Gastroesophageal sphincter (tissue), 4 donors: Measurements from ENCODE around the gene HNF4A. TPM values are rescaled to one million over a fixed set of nuclear protein-coding genes. Genes with fewer than 3 reads are reported as not detected.

Source experiments
- ATAC-seq: fragments of 150-250 bp; one replicate; pipeline ENCODE4 v1.9.1; 2016; ENCODE audit warnings: mild to moderate bottlenecking, moderate library complexity
- H3K27ac ChIP-seq, 4 donors: fragments of 200-600 bp; sonication (generic) in 3 of 4; 1 replicate in 3 of 4; 2 replicates in 1 of 4; pipeline ENCODE4 v1.5.1; 2016 to 2019
- H3K27me3 ChIP-seq: fragments of 200-600 bp; sonication (generic); one replicate; pipeline ENCODE4 v1.5.1; 2019
- H3K36me3 ChIP-seq, 2 donors: fragments of 200-600 bp; sonication (generic); one replicate each; pipeline ENCODE4 v1.5.1; 2019; ENCODE audit warnings: control low read depth in 1 of 2
- H3K4me1 ChIP-seq, 3 donors: fragments of 200-600 bp; sonication (generic); 1 replicate in 2 of 3; 2 replicates in 1 of 3; pipeline ENCODE4 v1.5.1; 2016 to 2019; ENCODE audit warnings: control low read depth in 2 of 3
- H3K4me3 ChIP-seq, 2 donors: fragments of 200-600 bp; sonication (generic); one replicate each; pipeline ENCODE4 v1.5.1; 2019; ENCODE audit warnings: mild to moderate bottlenecking in 1 of 2, moderate library complexity in 1 of 2
- H3K9me3 ChIP-seq, 3 donors: fragments of 200-600 bp; sonication (generic); one replicate each; pipeline ENCODE4 v1.5.1; 2017 to 2019; ENCODE audit warnings: control low read depth in 2 of 3
- EP300 ChIP-seq: sonication (generic); formaldehyde crosslinking; IDR thresholded peaks from one replicate; pipeline ENCODE4 v1.6.1; 2017; ENCODE audit warnings: antibody characterized with exemption, mild to moderate bottlenecking
- POLR2A ChIP-seq, 2 donors: fragments of 450-650 bp; IDR thresholded peaks; one replicate each; pipeline ENCODE4 v1.6.1; 2017; ENCODE audit warnings: antibody characterized with exemption in 2 of 2, mild to moderate bottlenecking in 2 of 2, moderate library complexity in 1 of 2
- POLR2AphosphoS5 ChIP-seq: sonication (generic); formaldehyde crosslinking; IDR thresholded peaks from one replicate; pipeline ENCODE4 v1.6.1; 2017; ENCODE audit warnings: antibody characterized with exemption
- WGBS, 2 donors: methylation state at CpG; one replicate each; pipeline ENCODE4 v1.1.5; 2018; ENCODE audit warnings: low coverage in 1 of 2; 5-methylcytosine and 5-hydroxymethylcytosine counted together
- total RNA-seq, 4 donors: library from RNA; depleted of rRNA; stranded (reverse); fragments of >200 nt; gene quantifications; one replicate each; pipeline ENCODE4 v1.1.0, GENCODE V29; 2016
- TF ChIP-seq, protein P1 (sequence below), 4 experiments: fragments of 200-600 bp in 2 of 4; fragments of 450-650 bp in 2 of 4; sonication (generic) in 1 of 4; IDR thresholded peaks; one replicate each; pipeline ENCODE4 v1.5.1; 2017 to 2019; ENCODE audit warnings: antibody characterized with exemption in 4 of 4, mild to moderate bottlenecking in 2 of 4, moderate library complexity in 2 of 4

HNF4A gene
- total RNA-seq, 4 donors from 2014 or later, result not detected

DNA sequence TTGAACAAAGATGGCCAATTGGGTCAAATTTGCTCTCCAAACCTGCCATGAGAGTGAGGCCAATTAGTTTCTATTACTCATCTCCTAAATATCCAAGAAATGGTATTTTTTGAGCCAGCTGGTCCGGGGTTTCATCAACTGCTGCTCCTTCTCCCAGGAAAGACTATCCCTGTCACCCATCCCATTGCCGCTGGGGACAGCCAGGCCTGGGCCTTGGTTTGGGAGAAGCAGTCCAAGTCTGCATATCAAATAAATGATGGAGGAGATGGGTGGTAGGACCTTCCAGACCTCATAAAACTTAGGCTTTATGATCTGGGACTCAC, 73.5 kb downstream of the HNF4A start:
- 80% methylated on average over 2 of the region's 2 CpGs; no CpG with 5 or more reads in 1 of the 2 donors for WGBS, 2 donors
- no peaks in the 10 kb centered on the region for H3K4me1 ChIP-seq
- peaks cover 52% of the 10 kb centered on the region for H3K27me3 ChIP-seq
- no peaks in the 10 kb centered on the region for H3K36me3 ChIP-seq
- no peak for ATAC-seq
- H3K4me3 ChIP-seq, result no peak overlapping the region
- no peaks in the 10 kb centered on the region for H3K9me3 ChIP-seq
- no peak for TF ChIP-seq EP300
- TF ChIP-seq, protein P1, sequence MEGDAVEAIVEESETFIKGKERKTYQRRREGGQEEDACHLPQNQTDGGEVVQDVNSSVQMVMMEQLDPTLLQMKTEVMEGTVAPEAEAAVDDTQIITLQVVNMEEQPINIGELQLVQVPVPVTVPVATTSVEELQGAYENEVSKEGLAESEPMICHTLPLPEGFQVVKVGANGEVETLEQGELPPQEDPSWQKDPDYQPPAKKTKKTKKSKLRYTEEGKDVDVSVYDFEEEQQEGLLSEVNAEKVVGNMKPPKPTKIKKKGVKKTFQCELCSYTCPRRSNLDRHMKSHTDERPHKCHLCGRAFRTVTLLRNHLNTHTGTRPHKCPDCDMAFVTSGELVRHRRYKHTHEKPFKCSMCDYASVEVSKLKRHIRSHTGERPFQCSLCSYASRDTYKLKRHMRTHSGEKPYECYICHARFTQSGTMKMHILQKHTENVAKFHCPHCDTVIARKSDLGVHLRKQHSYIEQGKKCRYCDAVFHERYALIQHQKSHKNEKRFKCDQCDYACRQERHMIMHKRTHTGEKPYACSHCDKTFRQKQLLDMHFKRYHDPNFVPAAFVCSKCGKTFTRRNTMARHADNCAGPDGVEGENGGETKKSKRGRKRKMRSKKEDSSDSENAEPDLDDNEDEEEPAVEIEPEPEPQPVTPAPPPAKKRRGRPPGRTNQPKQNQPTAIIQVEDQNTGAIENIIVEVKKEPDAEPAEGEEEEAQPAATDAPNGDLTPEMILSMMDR (IDR thresholded peaks at IDR 0.05), result no peak
- TF ChIP-seq POLR2A (IDR thresholded peaks at IDR 0.05), result no peak
- no peak for TF ChIP-seq POLR2AphosphoS5
- H3K27ac ChIP-seq, result no peak overlapping the region

DNA sequence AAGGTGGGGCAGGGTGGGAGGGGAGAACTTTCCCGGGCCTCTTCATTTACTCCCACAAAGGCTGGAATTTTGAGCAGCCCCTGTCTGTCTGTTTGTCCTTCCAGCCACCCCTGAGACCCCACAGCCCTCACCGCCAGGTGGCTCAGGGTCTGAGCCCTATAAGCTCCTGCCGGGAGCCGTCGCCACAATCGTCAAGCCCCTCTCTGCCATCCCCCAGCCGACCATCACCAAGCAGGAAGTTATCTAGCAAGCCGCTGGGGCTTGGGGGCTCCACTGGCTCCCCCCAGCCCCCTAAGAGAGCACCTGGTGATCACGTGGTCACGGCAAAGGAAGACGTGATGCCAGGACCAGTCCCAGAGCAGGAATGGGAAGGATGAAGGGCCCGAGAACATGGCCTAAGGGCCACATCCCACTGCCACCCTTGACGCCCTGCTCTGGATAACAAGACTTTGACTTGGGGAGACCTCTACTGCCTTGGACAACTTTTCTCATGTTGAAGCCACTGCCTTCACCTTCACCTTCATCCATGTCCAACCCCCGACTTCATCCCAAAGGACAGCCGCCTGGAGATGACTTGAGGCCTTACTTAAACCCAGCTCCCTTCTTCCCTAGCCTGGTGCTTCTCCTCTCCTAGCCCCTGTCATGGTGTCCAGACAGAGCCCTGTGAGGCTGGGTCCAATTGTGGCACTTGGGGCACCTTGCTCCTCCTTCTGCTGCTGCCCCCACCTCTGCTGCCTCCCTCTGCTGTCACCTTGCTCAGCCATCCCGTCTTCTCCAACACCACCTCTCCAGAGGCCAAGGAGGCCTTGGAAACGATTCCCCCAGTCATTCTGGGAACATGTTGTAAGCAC, 74.1 kb downstream of the HNF4A start:
- no peaks in the 10 kb centered on the region for H3K9me3 ChIP-seq
- ATAC-seq, result no peak
- H3K4me1 ChIP-seq, result no peaks in the 10 kb centered on the region
- H3K27me3 ChIP-seq, result peaks cover 49% of the 10 kb centered on the region
- H3K36me3 ChIP-seq, result no peaks in the 10 kb centered on the region
- H3K27ac ChIP-seq, result no peak overlapping the region
- no peak overlapping the region for H3K4me3 ChIP-seq
- WGBS, 2 donors, result 92% methylated on average over 8 of the region's 17 CpGs; no CpG with 5 or more reads in 1 of the 2 donors
- TF ChIP-seq POLR2AphosphoS5 (no peak), EP300 (no peak), POLR2A (IDR thresholded peaks at IDR 0.05) (no peak)
- TF ChIP-seq, protein P1 (IDR thresholded peaks at IDR 0.05), result no peak

DNA sequence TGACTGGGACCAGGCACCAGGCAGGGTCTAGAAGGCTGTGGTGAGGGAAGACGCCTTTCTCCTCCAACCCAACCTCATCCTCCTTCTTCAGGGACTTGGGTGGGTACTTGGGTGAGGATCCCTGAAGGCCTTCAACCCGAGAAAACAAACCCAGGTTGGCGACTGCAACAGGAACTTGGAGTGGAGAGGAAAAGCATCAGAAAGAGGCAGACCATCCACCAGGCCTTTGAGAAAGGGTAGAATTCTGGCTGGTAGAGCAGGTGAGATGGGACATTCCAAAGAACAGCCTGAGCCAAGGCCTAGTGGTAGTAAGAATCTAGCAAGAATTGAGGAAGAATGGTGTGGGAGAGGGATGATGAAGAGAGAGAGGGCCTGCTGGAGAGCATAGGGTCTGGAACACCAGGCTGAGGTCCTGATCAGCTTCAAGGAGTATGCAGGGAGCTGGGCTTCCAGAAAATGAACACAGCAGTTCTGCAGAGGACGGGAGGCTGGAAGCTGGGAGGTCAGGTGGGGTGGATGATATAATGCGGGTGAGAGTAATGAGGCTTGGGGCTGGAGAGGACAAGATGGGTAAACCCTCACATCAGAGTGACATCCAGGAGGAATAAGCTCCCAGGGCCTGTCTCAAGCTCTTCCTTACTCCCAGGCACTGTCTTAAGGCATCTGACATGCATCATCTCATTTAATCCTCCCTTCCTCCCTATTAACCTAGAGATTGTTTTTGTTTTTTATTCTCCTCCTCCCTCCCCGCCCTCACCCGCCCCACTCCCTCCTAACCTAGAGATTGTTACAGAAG, 75.0 kb downstream of the HNF4A start:
- no peak for TF ChIP-seq EP300
- no peak for ATAC-seq
- WGBS, 2 donors, result 91 to 97% methylated on average over 5 to 6 of the region's 7 CpGs

DNA sequence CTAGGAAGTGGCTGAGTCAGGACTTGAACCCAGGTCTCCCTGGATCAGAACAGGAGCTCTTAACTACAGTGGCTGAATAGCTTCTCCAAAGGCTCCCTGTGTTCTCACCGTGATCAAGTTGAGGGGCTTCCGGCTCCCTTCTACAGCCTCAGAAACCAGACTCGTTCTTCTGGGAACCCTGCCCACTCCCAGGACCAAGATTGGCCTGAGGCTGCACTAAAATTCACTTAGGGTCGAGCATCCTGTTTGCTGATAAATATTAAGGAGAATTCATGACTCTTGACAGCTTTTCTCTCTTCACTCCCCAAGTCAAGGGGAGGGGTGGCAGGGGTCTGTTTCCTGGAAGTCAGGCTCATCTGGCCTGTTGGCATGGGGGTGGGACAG, 75.6 kb downstream of the HNF4A start:
- no peak for ATAC-seq
- H3K27me3 ChIP-seq, result peaks cover 44% of the 10 kb centered on the region

More for the DNA sequence above, 75.0 kb downstream of the HNF4A start:
- no peaks in the 10 kb centered on the region for H3K4me1 ChIP-seq
- no peaks in the 10 kb centered on the region for H3K9me3 ChIP-seq
- H3K27ac ChIP-seq, result no peak overlapping the region
- peaks cover 44% of the 10 kb centered on the region for H3K27me3 ChIP-seq
- no peak overlapping the region for H3K4me3 ChIP-seq
- H3K36me3 ChIP-seq, result no peaks in the 10 kb centered on the region

More for the DNA sequence above, 75.6 kb downstream of the HNF4A start:
- Histone ChIP-seq H3K9me3 (no peaks in the 10 kb centered on the region), H3K27ac (no peak overlapping the region), H3K4me1 (no peaks in the 10 kb centered on the region), H3K36me3 (no peaks in the 10 kb centered on the region), H3K4me3 (no peak overlapping the region)
- no peak for TF ChIP-seq EP300
- TF ChIP-seq, protein P1 (IDR thresholded peaks at IDR 0.05), result no peak
- no peak for TF ChIP-seq POLR2AphosphoS5
- no peak for TF ChIP-seq POLR2A (IDR thresholded peaks at IDR 0.05)
- WGBS, 2 donors, result 60% methylated on average over 2 of the region's 4 CpGs; no CpG with 5 or more reads in 1 of the 2 donors
